ENCODE data around the gene FBF1.

FBF1 gene

DNA sequence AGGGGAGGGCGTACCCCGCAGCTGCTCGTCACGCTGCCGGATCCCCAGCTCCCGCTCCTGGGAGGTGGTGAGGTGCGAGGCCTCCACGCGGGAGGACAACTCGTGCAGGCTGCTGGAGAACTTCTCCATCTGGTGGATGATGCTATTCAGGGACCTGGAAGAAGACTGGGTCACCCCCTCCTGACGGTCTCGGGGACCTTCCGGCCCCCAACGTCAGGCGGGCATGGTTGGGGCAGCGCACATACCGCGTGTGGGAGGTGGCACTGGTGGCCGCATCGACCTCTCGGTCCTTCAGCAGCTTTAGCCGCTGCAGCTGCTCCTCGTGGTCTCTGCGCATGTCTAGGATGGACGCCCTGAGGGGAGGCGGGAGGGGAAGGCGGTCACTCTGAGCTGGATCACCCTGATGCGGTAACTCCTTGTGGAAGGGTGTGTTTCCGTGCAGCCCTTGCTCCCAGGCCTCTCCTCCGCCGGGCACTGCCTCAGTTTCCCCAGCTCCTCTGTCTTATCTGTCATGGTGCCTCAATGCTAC, 22.9 kb downstream of the FBF1 start:
- H3K9me2 ChIP-seq (replicated peaks; ENCODE audit: low read depth, low read length), result no peaks in the 10 kb centered on the region
- TF ChIP-seq, protein P1, sequence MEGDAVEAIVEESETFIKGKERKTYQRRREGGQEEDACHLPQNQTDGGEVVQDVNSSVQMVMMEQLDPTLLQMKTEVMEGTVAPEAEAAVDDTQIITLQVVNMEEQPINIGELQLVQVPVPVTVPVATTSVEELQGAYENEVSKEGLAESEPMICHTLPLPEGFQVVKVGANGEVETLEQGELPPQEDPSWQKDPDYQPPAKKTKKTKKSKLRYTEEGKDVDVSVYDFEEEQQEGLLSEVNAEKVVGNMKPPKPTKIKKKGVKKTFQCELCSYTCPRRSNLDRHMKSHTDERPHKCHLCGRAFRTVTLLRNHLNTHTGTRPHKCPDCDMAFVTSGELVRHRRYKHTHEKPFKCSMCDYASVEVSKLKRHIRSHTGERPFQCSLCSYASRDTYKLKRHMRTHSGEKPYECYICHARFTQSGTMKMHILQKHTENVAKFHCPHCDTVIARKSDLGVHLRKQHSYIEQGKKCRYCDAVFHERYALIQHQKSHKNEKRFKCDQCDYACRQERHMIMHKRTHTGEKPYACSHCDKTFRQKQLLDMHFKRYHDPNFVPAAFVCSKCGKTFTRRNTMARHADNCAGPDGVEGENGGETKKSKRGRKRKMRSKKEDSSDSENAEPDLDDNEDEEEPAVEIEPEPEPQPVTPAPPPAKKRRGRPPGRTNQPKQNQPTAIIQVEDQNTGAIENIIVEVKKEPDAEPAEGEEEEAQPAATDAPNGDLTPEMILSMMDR (conservative IDR thresholded peaks at IDR 0.05; ENCODE audit: low read length), result no peak
- no peak for TF ChIP-seq EZH2phosphoT487 (IDR thresholded peaks at IDR 0.05; ENCODE audit: borderline replicate concordance)
- no peak overlapping the region for H2AFZ ChIP-seq (ENCODE audit: low read length)
- peaks cover 14% of the 10 kb centered on the region for H3K4me1 ChIP-seq (ENCODE audit: insufficient read depth, low read length, poor library complexity, severe bottlenecking)
- H3K4me2 ChIP-seq (ENCODE audit: low read depth, low read length, poor library complexity, severe bottlenecking), result peak overlapping the region; percentile 14
- H4K20me1 ChIP-seq (ENCODE audit: insufficient read depth, low read length, poor library complexity, severe bottlenecking), result no peaks in the 10 kb centered on the region
- H3K9me3 ChIP-seq (ENCODE audit: insufficient read depth, low read depth, low read length), result no peaks in the 10 kb centered on the region
- H3K36me3 ChIP-seq (ENCODE audit: insufficient read depth, low read length), result no peaks in the 10 kb centered on the region
- no peak overlapping the region for H3K9ac ChIP-seq (ENCODE audit: low read depth, low read length, poor library complexity, severe bottlenecking)
- H3K79me2 ChIP-seq (ENCODE audit: insufficient read depth, low read length), result no peaks in the 10 kb centered on the region
- H3F3A ChIP-seq (ENCODE audit: low read depth), result no peaks in the 10 kb centered on the region
- H3K27me3 ChIP-seq (ENCODE audit: insufficient read depth, low read length, poor library complexity, severe bottlenecking), result no peaks in the 10 kb centered on the region
- no peak overlapping the region for H3K4me3 ChIP-seq (ENCODE audit: low read length, poor library complexity, severe bottlenecking)

DNA sequence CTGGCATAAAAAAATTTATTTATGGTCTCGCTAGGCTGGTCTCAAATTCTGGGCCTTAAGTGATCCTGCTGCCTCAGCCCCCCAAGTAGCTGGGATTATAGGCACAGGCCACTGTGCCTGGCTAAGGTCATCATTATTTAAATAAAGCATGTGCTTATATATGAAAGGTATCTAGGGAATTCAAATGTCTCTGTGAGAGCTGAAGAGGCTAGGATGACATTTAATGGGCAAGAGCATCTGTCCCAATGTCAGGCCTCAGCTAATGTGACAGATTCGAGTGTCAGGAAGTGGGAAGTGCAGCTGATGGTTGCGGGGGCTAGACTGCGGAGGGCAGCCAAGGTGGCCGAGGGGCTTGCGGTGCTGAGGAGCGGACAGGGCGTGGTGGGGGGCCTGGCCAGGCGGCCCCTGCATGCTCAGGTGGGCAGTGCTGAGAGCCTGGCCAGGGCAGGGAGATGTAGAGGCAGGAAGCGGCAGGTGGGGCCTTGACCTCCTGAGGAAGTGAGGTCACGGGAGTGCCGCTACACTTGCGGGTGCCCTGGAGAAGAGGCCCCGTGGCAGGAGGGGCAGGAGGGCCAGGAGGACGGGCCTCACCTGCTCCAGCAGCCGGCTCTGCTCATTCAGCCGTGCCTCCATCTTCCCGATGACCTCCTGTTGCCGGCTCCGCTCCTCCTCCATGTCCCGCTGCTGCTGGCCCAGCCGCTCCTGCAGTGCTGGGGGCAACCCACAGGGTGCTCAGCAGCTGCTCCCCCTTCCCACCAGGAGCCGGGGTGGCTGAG, 23.5 kb downstream of the FBF1 start:
- peaks cover 11% of the 10 kb centered on the region for H3K4me1 ChIP-seq (ENCODE audit: insufficient read depth, low read length, poor library complexity, severe bottlenecking)

DNA sequence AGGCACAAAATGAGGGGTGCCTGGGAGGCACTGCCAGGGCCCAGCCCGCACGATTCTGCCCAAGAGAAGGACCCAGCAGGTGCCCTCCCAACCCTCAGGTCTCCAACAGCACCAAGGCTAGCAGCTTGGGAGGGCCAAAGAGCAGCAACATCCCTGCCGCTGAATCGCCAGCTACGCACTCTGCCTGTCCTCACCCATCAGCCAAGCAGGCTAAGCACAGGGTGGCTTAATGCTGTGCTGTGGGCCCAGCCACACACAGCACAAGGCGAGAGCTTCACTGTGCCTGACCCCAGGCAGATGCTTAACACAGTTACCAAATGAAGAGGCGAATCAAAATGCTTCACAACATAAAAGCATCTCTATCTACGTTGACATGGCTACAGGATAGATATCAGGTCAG, 25.6 kb downstream of the FBF1 start:
- no peak overlapping the region for H3K4me2 ChIP-seq (ENCODE audit: low read depth, low read length, poor library complexity, severe bottlenecking)
- peaks cover 18% of the 10 kb centered on the region for H3K4me1 ChIP-seq (ENCODE audit: insufficient read depth, low read length, poor library complexity, severe bottlenecking)
- H3K27me3 ChIP-seq (ENCODE audit: insufficient read depth, low read length, poor library complexity, severe bottlenecking), result no peaks in the 10 kb centered on the region
- no peak for TF ChIP-seq EZH2phosphoT487 (IDR thresholded peaks at IDR 0.05; ENCODE audit: borderline replicate concordance)
- TF ChIP-seq, protein P1 (conservative IDR thresholded peaks at IDR 0.05; ENCODE audit: low read length), result no peak
- no peaks in the 10 kb centered on the region for H3K79me2 ChIP-seq (ENCODE audit: insufficient read depth, low read length)
- H2AFZ ChIP-seq (ENCODE audit: low read length), result no peak overlapping the region
- H3K9ac ChIP-seq (ENCODE audit: low read depth, low read length, poor library complexity, severe bottlenecking), result no peak overlapping the region
- no peak overlapping the region for H3K4me3 ChIP-seq (ENCODE audit: low read length, poor library complexity, severe bottlenecking)
- no peaks in the 10 kb centered on the region for H3K36me3 ChIP-seq (ENCODE audit: insufficient read depth, low read length)
- H3F3A ChIP-seq (ENCODE audit: low read depth), result no peaks in the 10 kb centered on the region
- no peaks in the 10 kb centered on the region for H3K9me3 ChIP-seq (ENCODE audit: insufficient read depth, low read depth, low read length)
- H4K20me1 ChIP-seq (ENCODE audit: insufficient read depth, low read length, poor library complexity, severe bottlenecking), result no peaks in the 10 kb centered on the region
- H3K9me2 ChIP-seq (replicated peaks; ENCODE audit: low read depth, low read length), result no peaks in the 10 kb centered on the region

More for the DNA sequence above, 23.5 kb downstream of the FBF1 start:
- H3K27me3 ChIP-seq (ENCODE audit: insufficient read depth, low read length, poor library complexity, severe bottlenecking), result no peaks in the 10 kb centered on the region
- no peak overlapping the region for H3K4me3 ChIP-seq (ENCODE audit: low read length, poor library complexity, severe bottlenecking)
- H3K9ac ChIP-seq (ENCODE audit: low read depth, low read length, poor library complexity, severe bottlenecking), result no peak overlapping the region
- no peaks in the 10 kb centered on the region for H4K20me1 ChIP-seq (ENCODE audit: insufficient read depth, low read length, poor library complexity, severe bottlenecking)
- H3K36me3 ChIP-seq (ENCODE audit: insufficient read depth, low read length), result no peaks in the 10 kb centered on the region
- H2AFZ ChIP-seq (ENCODE audit: low read length), result peak overlapping the region; percentile 28; the same call in 1 of the 2 replicates
- no peaks in the 10 kb centered on the region for H3K9me2 ChIP-seq (replicated peaks; ENCODE audit: low read depth, low read length)
- H3K9me3 ChIP-seq (ENCODE audit: insufficient read depth, low read depth, low read length), result no peaks in the 10 kb centered on the region
- H3K4me2 ChIP-seq (ENCODE audit: low read depth, low read length, poor library complexity, severe bottlenecking), result peak overlapping the region; percentile 14
- H3F3A ChIP-seq (ENCODE audit: low read depth), result no peaks in the 10 kb centered on the region
- H3K79me2 ChIP-seq (ENCODE audit: insufficient read depth, low read length), result no peaks in the 10 kb centered on the region
- TF ChIP-seq, protein P1 (conservative IDR thresholded peaks at IDR 0.05; ENCODE audit: low read length), result no peak
- no peak for TF ChIP-seq EZH2phosphoT487 (IDR thresholded peaks at IDR 0.05; ENCODE audit: borderline replicate concordance)
